Aorta (tissue), 5 donors: ENCODE measurements around the gene PCDHA11. TPM values are rescaled to one million over a fixed set of nuclear protein-coding genes. Genes with fewer than 3 reads are reported as not detected.
"Not testable (repeated sequence)": the region's sequence is repeated elsewhere in the genome, so short reads cannot be mapped to it uniquely, and the experiment has no call there.

Source experiments
- ATAC-seq: fragments of 200-7000 bp; cut with Tn5 transposase; one replicate; pipeline ENCODE4 v1.9.1; 2022; ENCODE audit warnings: moderate library complexity; ENCODE audit not compliant: low FRiP score
- DNase-seq, 2 donors: peaks; one replicate each; pipeline ENCODE4 v3.0.0-alpha.2; 2020
- H3K27ac ChIP-seq, 2 donors: one replicate each; pipeline ENCODE4 v1.5.1; 2013; ENCODE audit warnings: low read length in 2 of 2, mild to moderate bottlenecking in 2 of 2, moderate library complexity in 2 of 2, control low read depth in 1 of 2, inconsistent platforms in 1 of 2, low read depth in 1 of 2
- H3K27me3 ChIP-seq, 2 donors: one replicate each; pipeline ENCODE4 v1.6.1; 2013; ENCODE audit warnings: control low read depth in 1 of 2, low read length in 1 of 2, mild to moderate bottlenecking in 1 of 2, moderate library complexity in 1 of 2; ENCODE audit not compliant: insufficient read depth in 2 of 2, control insufficient read depth in 1 of 2
- H3K36me3 ChIP-seq, 2 donors: one replicate each; pipeline ENCODE4 v1.6.1; 2013; ENCODE audit warnings: control low read depth in 1 of 2, low read length in 1 of 2, mild to moderate bottlenecking in 1 of 2; ENCODE audit not compliant: insufficient read depth in 2 of 2, control insufficient read depth in 1 of 2
- H3K4me1 ChIP-seq, 2 donors: one replicate each; pipeline ENCODE4 v1.6.1; 2013; ENCODE audit warnings: low read length in 2 of 2, control low read depth in 1 of 2, mild to moderate bottlenecking in 1 of 2, moderate library complexity in 1 of 2; ENCODE audit not compliant: insufficient read depth in 2 of 2, control insufficient read depth in 1 of 2
- H3K4me3 ChIP-seq, 2 donors: one replicate each; pipeline ENCODE4 v1.5.1; 2013; ENCODE audit warnings: low read length in 2 of 2, control low read depth in 1 of 2, mild to moderate bottlenecking in 1 of 2
- H3K9me3 ChIP-seq: one replicate; pipeline ENCODE4 v1.6.1; 2013; ENCODE audit warnings: mild to moderate bottlenecking, low read length; ENCODE audit not compliant: control insufficient read depth
- WGBS, 2 donors: extraction: QIAGEN DNeasy Blood & Tissue Kit; methylation state at CpG; one replicate each; pipeline ENCODE4 v1.1.7; 2013; 5-methylcytosine and 5-hydroxymethylcytosine counted together
- intact Hi-C, 2 donors: fragments of 100-400 bp; cut with DNase I; formaldehyde crosslinking; loops; one replicate each; pipeline versions ENCODE4 v1.14.2 to v1.15.0; 2022
- polyA plus RNA-seq, 2 donors: library from polyadenylated mRNA; stranded (reverse); fragments of 200-250 nt; gene quantifications; one replicate each; pipeline ENCODE4 v1.2.3, GENCODE V29; 2013
- total RNA-seq, 2 donors: library from RNA; stranded (reverse); fragmentation: NEBNext Ultra II Directional; extraction: Animal tissue kit (Norgen Biotek cat#: 25700); gene quantifications; one replicate each; pipeline ENCODE4 v1.2.1, GENCODE V29; 2021
- donor health status: healthy with polysubstance abuse.
- donor health status: Bipolar disorder and iron deficiency.
- donor health status: DM: no; HTN: no; CAD: no.
- donor health status: DM: no; HTN: no; CAD: no.
- donor health status: DM: yes; HTN: yes; CAD: no.

PCDHA11 gene
- total and polyA plus RNA-seq, 4 donors: 0.19 to 0.27 TPM; not detected in 2

DNA sequence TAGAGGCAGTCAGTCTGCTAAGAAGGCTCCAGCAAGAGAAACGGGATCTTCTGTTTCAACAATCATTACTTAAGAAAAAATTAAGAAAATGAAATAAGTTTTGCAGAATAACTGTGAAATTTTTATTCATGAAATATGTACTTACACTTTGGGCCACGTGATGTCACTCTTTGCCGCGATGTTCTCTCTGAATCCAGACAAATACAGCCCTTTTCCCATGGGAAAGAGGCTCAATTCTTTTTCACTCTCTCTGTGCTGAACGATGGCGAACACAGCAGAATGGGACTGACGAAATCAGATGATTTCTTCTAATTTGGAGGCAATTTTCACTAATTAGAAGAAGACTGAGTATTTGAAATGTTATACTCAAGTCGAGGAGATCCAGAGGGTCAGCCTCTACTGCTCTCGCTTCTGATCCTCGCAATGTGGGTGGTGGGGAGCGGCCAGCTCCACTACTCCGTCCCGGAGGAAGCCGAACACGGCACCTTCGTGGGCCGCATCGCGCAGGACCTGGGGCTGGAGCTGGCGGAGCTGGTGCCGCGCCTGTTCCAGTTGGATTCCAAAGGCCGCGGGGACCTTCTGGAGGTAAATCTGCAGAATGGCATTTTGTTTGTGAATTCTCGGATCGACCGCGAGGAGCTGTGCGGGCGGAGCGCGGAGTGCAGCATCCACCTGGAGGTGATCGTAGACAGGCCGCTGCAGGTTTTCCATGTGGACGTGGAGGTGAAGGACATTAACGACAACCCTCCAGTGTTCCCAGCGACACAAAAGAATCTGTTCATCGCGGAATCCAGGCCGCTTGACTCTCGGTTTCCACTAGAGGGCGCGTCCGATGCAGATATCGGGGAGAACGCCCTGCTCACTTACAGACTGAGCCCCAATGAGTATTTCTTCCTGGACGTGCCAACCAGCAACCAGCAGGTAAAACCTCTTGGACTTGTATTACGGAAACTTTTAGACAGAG lies 20.3 kb upstream of the PCDHA11 start, which contains the start of gene PCDHA9:
TSS of gene PCDHA9 (plus strand) at position 244 of the 964 bp plus-strand sequence. CDS start at position 358, 114 bp downstream.
- H3K4me3 ChIP-seq, H3K27ac ChIP-seq, DNase-seq, intact Hi-C loops, ATAC-seq, H3K4me1 ChIP-seq, H3K36me3 ChIP-seq, H3K27me3 ChIP-seq: not testable (repeated sequence)
- WGBS, 2 donors: 13% methylated on average over 46 of the region's 48 CpGs; no CpG with 5 or more reads in 1 of the 2 donors
- H3K9me3 ChIP-seq: peaks cover 15% of the 10 kb centered on the region

- H3K4me3 ChIP-seq, intact Hi-C loops, H3K27ac ChIP-seq, H3K4me1 ChIP-seq, H3K27me3 ChIP-seq, ATAC-seq, H3K36me3 ChIP-seq, DNase-seq: not testable (repeated sequence)
- WGBS, 2 donors: 33% methylated on average over 101 of the region's 101 CpGs; no CpG with 5 or more reads in 1 of the 2 donors
- H3K9me3 ChIP-seq: peaks cover 15% of the 10 kb centered on the region
These were observed 18.7 kb upstream of the PCDHA11 start for GRCh38 chr5:140849831-140850634.

GRCh38 chr5:140855772-140856674 lies 12.7 kb upstream of the PCDHA11 start, which contains the start of gene PCDHA10:
TSS of gene PCDHA10 (plus strand) at chr5:140855897. CDS start at chr5:140856049, 152 bp downstream.
- H3K4me3 ChIP-seq: no peak within 1 kb of the TSS
- 17% methylated on average over 44 of the region's 44 CpGs; no CpG with 5 or more reads in 1 of the 2 donors for WGBS, 2 donors
- intact Hi-C loops: no loop called here

GRCh38 chr5:140857177-140857986 lies 11.4 kb upstream of the PCDHA11 start:
- Histone ChIP-seq H3K4me3 (no peak overlapping the region), H3K4me1 (no peaks in the 10 kb centered on the region), H3K27me3 (no peaks in the 10 kb centered on the region), H3K36me3 (no peaks in the 10 kb centered on the region), H3K27ac (no peak overlapping the region), H3K9me3 (peaks cover 20% of the 10 kb centered on the region)
- 44% methylated on average over 94 of the region's 94 CpGs; no CpG with 5 or more reads in 1 of the 2 donors for WGBS, 2 donors
- intact Hi-C loops: no loop called here
- ATAC-seq (no peak), DNase-seq (no peak)

More at GRCh38 chr5:140855772-140856674, 12.7 kb upstream of the PCDHA11 start, which contains the start of gene PCDHA10:
- Histone ChIP-seq H3K27me3 (no peaks in the 10 kb centered on the region), H3K4me1 (no peaks in the 10 kb centered on the region), H3K27ac (no peak within 1 kb of the TSS), H3K9me3 (peaks cover 13% of the 10 kb centered on the region), H3K36me3 (no peaks in the 10 kb centered on the region)
- no peak for DNase-seq
- no peak for ATAC-seq

- intact Hi-C loops: no loop called here
- no peak for DNase-seq
- H3K27ac ChIP-seq: no peak overlapping the region
- H3K36me3 ChIP-seq: no peaks in the 10 kb centered on the region
- H3K9me3 ChIP-seq: peaks cover 25% of the 10 kb centered on the region
- no peak overlapping the region for H3K4me3 ChIP-seq
- 50% methylated on average over 22 of the region's 22 CpGs; no CpG with 5 or more reads in 1 of the 2 donors for WGBS, 2 donors
- ATAC-seq: no peak
- H3K4me1 ChIP-seq: no peaks in the 10 kb centered on the region
- H3K27me3 ChIP-seq: no peaks in the 10 kb centered on the region
These were observed 10.8 kb upstream of the PCDHA11 start for GRCh38 chr5:140857987-140858240.

DNA sequence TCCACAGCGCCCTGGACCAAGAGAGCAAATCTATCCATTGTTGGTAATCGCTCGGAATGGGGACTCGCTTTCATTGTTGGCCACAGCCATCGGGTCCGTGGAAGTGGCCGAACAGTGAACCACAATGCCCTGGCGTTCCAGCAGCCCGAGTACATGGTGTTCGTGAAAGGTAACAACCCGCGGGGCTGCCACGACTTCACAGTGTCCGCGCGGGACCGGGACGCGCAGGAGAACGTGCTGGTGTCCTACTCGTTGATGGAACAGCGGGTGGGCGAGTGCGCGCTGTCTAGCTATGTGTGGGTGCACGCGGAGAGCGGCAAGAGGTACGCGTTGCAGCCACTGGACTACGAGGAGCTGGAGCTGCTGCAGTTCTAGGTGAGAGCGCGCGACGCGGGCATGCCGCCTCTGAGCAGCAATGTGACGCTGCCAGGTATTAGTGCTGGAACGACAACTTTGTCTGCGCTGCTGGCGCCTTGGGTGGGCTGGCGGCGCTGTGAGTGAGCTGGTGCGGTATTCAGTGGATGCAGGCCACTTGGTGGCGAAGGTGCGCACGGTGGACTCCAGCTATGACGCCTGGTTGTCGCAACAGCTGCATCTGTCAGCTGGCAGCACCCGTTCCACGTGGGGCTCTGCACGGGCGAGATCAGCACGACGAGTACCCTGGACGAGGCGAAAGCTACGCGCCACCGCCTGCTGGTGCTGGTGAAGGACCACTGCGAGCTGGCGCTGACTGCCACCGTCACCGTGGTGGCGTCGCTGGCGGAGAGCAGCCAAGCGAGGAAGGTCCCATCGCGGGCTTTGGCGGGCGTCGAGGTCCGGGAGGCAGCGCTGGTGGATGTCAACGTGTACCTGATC lies 6.1 kb upstream of the PCDHA11 start:
- Histone ChIP-seq H3K36me3 (no peaks in the 10 kb centered on the region), H3K27me3 (no peaks in the 10 kb centered on the region), H3K27ac (no peak overlapping the region), H3K4me3 (no peak overlapping the region), H3K9me3 (peaks cover 18% of the 10 kb centered on the region), H3K4me1 (no peaks in the 10 kb centered on the region)
- ATAC-seq (no peak), DNase-seq (no peak)
- 31 to 35% methylated on average over 75 to 76 of the region's 76 CpGs for WGBS, 2 donors
- intact Hi-C loops: no loop called here

DNA sequence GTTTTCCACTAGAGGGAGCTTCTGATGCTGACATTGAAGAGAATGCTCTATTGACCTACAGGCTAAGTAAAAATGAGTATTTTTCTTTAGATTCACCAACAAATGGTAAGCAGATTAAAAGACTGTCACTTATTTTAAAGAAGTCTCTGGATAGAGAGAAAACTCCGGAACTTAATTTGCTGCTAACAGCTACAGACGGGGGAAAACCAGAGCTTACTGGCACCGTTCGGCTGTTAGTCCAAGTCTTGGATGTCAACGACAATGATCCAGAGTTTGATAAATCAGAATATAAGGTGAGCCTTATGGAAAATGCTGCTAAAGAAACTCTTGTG lies 764 bp downstream of the PCDHA11 start:
- no peak overlapping the region for H3K4me3 ChIP-seq
- peaks cover 14% of the 10 kb centered on the region for H3K9me3 ChIP-seq
- no peak for DNase-seq
- WGBS, 2 donors: 45 to 50% methylated on average over 5 of the region's 5 CpGs
- H3K27me3 ChIP-seq: no peaks in the 10 kb centered on the region
- H3K36me3 ChIP-seq: no peaks in the 10 kb centered on the region
- no peak overlapping the region for H3K27ac ChIP-seq
- intact Hi-C loops: no loop called here
- H3K4me1 ChIP-seq: no peaks in the 10 kb centered on the region
- ATAC-seq: no peak
